ENCODE data around the gene CEACAM6.

The CEACAM6 gene

GRCh38 chr19:41796901-41797300 is 41.6 kb downstream of the CEACAM6 start:
- no peak for DNase-seq (ENCODE audit: low read depth)

- no peak for DNase-seq (ENCODE audit: low read depth)
Measured at GRCh38 chr19:41799444-41800000, 44.2 kb downstream of the CEACAM6 start.

GRCh38 chr19:41801031-41801430 is 45.7 kb downstream of the CEACAM6 start:
- no peak for DNase-seq (ENCODE audit: low read depth)

GRCh38 chr19:41801792-41802211 is 46.5 kb downstream of the CEACAM6 start:
- DNase-seq (ENCODE audit: low read depth): no peak

GRCh38 chr19:41802770-41803169 is 47.4 kb downstream of the CEACAM6 start:
- DNase-seq (ENCODE audit: low read depth): no peak

- no peak for DNase-seq (ENCODE audit: low read depth)
Measured at GRCh38 chr19:41804336-41804735, 49.0 kb downstream of the CEACAM6 start.

GRCh38 chr19:41807176-41807575 is 51.8 kb downstream of the CEACAM6 start:
- no peak for DNase-seq (ENCODE audit: low read depth)

- no peak for DNase-seq (ENCODE audit: low read depth)
Measured at GRCh38 chr19:41808663-41809566, 53.6 kb downstream of the CEACAM6 start.

GRCh38 chr19:41810301-41810700 is 55.0 kb downstream of the CEACAM6 start:
- DNase-seq (ENCODE audit: low read depth): no peak

GRCh38 chr19:41811036-41811435 is 55.7 kb downstream of the CEACAM6 start:
- no peak for DNase-seq (ENCODE audit: low read depth)

GRCh38 chr19:41811981-41812380 is 56.7 kb downstream of the CEACAM6 start:
- DNase-seq (ENCODE audit: low read depth): no peak

- DNase-seq (ENCODE audit: low read depth): no peak
Measured at GRCh38 chr19:41813911-41814310, 58.6 kb downstream of the CEACAM6 start.

- no peak for DNase-seq (ENCODE audit: low read depth)
Measured at GRCh38 chr19:41815301-41815700, 60.0 kb downstream of the CEACAM6 start.

- no peak for DNase-seq (ENCODE audit: low read depth)
Measured at GRCh38 chr19:41816761-41817160, 61.4 kb downstream of the CEACAM6 start.

- DNase-seq (ENCODE audit: low read depth): peak; percentile 19
Measured at GRCh38 chr19:41821003-41821735, 65.8 kb downstream of the CEACAM6 start.

Data from HS-27A (cell line).